Type B pancreatic cell (in vitro differentiated cells): ENCODE measurements around the gene GAGE12E. TPM values are rescaled to one million over a fixed set of nuclear protein-coding genes. Genes with fewer than 3 reads are reported as not detected.

Experiments used
- total RNA-seq: library from RNA; stranded (reverse); gene quantifications from 2 replicates; pipeline ENCODE4 v1.2.1, GENCODE V29; 2021; ENCODE audit warnings: low replicate concordance

GAGE12E gene
- total RNA-seq, 1 donor from 2014 or later: not detected

Other genes starting within 250 kb of the GAGE12E start
- not detected in 2 replicates for gene GAGE10, start 247.6 kb upstream of the GAGE12E start, total RNA-seq
- not detected in 2 replicates for gene GAGE12J, start 229.3 kb upstream of the GAGE12E start, total RNA-seq
- not detected in 2 replicates for gene GAGE13, start 219.7 kb upstream of the GAGE12E start, total RNA-seq
- gene GAGE12C, start 19.1 kb upstream of the GAGE12E start, total RNA-seq: not detected in 2 replicates
- gene GAGE12D, start 9.6 kb upstream of the GAGE12E start, total RNA-seq: not detected in 2 replicates
- gene GAGE12F, start 9.6 kb downstream of the GAGE12E start, total RNA-seq: not detected in 2 replicates
- not detected in 2 replicates for gene GAGE12G, start 19.1 kb downstream of the GAGE12E start, total RNA-seq
- not detected in 2 replicates for gene GAGE12H, start 28.7 kb downstream of the GAGE12E start, total RNA-seq
- gene GAGE2A, start 38.2 kb downstream of the GAGE12E start, total RNA-seq: not detected in 2 replicates
- not detected in 2 replicates for gene GAGE1, start 47.7 kb downstream of the GAGE12E start, total RNA-seq
- not detected in 2 replicates for gene PAGE1, start 144.7 kb downstream of the GAGE12E start, total RNA-seq